H7 (cell line): ENCODE results near the gene CTDSP2. TPM values are rescaled to one million over a fixed set of nuclear protein-coding genes. Genes with fewer than 3 reads are reported as not detected.

ENCODE experiments used
- DNase-seq: peaks from one replicate; pipeline ENCODE4 v3.0.0; 2012
- H3K27me3 ChIP-seq: 2 replicates; pipeline ENCODE4 v1.6.0; 2011; ENCODE audit warnings: mild to moderate bottlenecking, low read length; ENCODE audit not compliant: control insufficient read depth, insufficient read depth
- H3K36me3 ChIP-seq: replicated peaks from 2 replicates; pipeline ENCODE4 v1.5.1; 2011; ENCODE audit warnings: low read length; ENCODE audit not compliant: control insufficient read depth, insufficient read depth
- H3K4me3 ChIP-seq: 2 replicates; pipeline ENCODE4 v1.5.1; 2011; ENCODE audit warnings: low read depth, mild to moderate bottlenecking, control low read depth, low read length, moderate library complexity; ENCODE audit not compliant: insufficient read depth
- total RNA-seq: library from RNA; depleted of rRNA; stranded (reverse); fragments of >200 nt; shearing (Covaris generic); gene quantifications from 2 replicates; pipeline ENCODE4 v1.2.3, GENCODE V29; 2014

The CTDSP2 gene
- total RNA-seq, 1 experiment from 2014 or later: 59.3 TPM

DNA sequence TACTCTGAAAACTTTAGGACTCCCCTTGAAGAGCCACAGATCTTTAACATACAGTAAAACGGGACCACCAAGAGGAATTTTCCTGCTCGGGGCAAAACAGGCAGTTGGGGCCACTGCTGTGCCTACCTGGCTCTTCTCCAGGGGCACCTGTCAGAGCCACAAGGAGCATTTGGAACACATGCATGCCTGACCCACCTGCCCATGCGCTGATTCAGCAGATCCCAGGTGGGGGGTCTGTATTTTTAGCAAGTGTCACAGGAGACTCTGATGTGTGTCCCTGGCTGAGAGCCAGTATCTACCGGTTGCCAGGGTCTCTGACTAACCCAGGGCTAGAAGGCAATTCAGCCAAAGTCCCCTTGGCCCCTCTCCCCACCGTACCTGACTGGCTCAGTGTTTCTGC lies 6.5 kb downstream of the CTDSP2 start:
- DNase-seq: no peak
- H3K27me3 ChIP-seq: no peaks in the 10 kb centered on the region
- H3K4me3 ChIP-seq: no peak overlapping the region
- H3K36me3 ChIP-seq: no peaks in the 10 kb centered on the region

DNA sequence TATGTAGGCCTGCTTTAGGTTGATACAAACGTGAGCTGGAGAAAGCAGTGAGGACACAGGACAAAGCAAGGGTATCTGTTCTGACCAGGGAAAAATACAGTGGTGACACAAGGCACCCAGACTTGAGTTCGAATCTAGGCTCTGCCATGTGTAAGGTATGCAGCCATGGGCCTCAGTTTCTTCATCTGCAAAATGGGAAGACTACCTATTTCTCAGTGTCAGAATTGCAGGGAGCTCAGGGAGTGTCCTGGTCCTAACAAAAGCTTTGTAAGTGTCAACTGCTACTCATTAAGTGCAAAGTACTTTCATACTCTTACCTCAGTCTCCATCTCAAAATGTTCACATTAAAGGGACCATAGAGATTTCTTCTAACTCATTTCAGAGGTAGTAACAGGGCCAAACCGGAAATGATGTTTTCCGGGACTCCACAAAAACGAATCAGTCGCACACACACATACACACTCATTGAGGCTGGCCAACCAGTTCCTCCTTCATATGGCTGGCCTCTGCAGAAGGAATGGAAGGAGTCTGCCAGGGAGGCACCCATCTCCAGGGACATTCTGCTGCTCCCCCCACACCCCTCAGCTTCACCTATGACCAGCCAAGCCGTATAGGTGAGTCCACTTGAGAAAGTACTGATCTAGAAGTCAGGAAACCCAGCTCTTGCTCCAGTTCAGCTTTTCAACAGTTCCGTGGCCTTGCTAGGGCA lies 7.8 kb downstream of the CTDSP2 start:
- H3K27me3 ChIP-seq: no peaks in the 10 kb centered on the region
- H3K4me3 ChIP-seq: no peak overlapping the region
- H3K36me3 ChIP-seq: no peaks in the 10 kb centered on the region
- DNase-seq: no peak

DNA sequence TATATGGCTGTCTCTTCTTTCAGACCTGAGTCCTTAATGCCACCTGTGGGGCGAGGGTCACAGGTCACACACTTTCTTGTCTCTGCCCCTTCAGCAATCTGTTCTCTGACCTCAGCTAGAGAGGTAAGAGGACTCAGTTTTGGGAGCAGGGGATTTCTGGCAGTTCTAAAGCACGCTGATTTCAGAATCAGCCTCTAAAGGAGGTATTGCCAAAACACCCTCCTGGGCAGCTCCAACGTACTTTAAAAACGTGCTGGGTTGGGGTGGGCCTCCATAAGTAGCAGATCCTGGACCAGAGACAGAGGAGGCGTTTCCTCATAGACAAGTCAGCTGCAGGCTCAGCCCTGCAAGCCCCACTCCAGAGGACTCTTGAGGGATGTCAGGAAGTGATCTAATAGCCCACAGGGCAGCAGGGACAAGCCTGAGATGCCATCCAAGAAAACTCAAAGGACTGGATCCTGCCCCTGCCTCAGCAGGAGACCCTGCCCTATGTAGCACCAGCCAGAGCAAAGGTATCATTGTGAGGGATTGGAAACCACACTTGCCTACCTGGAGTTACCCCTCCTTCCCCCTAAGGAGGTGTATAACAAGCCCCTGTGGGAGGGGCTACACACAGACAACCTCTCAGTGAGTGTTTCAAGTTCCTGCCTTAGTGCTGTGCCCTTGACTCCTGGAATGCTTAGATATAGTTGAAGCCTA lies 8.5 kb downstream of the CTDSP2 start:
- no peak overlapping the region for H3K4me3 ChIP-seq
- no peaks in the 10 kb centered on the region for H3K36me3 ChIP-seq
- no peak for DNase-seq
- no peaks in the 10 kb centered on the region for H3K27me3 ChIP-seq

GRCh38 chr12:57836442-57837375 lies 9.8 kb downstream of the CTDSP2 start:
- Histone ChIP-seq H3K27me3 (no peaks in the 10 kb centered on the region), H3K4me3 (no peak overlapping the region), H3K36me3 (no peaks in the 10 kb centered on the region)
- DNase-seq: peak; percentile 63

DNA sequence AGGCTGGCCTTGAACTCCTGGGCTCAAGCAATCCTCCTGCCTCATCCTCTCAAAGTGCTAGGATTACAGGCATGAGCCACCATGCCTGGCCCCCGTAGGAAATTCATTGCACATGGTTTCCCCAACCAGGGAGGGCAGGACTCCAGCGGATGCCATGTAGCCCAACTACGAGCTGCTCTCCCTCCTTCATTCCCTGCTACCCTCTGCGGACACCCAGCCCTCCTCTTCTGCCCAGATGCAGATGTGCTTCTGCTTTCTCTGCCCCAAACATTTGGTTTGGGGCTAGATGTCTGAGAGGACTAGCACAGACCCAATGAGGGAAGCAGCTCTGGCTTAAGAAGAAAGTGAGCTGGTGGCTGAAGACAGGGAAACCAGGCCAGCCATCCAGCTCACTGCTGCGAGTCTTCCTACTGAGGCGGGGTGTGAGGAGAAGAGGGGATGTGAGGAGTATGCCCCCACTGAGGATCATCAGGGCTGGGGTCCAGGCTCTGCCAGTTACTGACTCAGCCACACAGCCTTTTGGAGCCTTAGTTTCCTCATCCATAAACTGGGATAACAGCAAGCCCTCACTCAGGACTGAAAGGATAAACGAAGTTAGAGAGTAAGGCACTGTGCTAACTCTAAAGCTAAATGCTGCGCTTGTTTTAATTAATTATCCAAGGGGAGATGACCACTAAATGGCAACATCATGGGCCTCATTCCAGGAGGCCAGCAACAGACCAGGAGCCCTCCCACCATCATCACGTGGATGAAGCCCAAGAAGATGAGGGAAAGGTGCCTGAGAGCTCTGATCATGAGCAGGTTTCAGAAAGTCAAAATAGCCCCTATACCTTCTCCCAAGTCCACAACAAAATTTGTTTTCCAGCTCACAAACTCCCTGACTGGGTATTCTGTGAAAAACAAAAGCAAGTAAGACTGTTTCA lies 10.9 kb downstream of the CTDSP2 start:
- no peaks in the 10 kb centered on the region for H3K27me3 ChIP-seq
- H3K4me3 ChIP-seq: no peak overlapping the region
- DNase-seq: no peak
- H3K36me3 ChIP-seq: no peaks in the 10 kb centered on the region

GRCh38 chr12:57834086-57834876 lies 12.2 kb downstream of the CTDSP2 start:
- peaks cover 3% of the 10 kb centered on the region for H3K36me3 ChIP-seq
- H3K27me3 ChIP-seq: no peaks in the 10 kb centered on the region
- H3K4me3 ChIP-seq: no peak overlapping the region
- DNase-seq: no peak

- H3K4me3 ChIP-seq: no peak overlapping the region
- DNase-seq: no peak
- H3K27me3 ChIP-seq: no peaks in the 10 kb centered on the region
- peaks cover 8% of the 10 kb centered on the region for H3K36me3 ChIP-seq
These were observed 12.9 kb downstream of the CTDSP2 start for GRCh38 chr12:57833672-57834071.

DNA sequence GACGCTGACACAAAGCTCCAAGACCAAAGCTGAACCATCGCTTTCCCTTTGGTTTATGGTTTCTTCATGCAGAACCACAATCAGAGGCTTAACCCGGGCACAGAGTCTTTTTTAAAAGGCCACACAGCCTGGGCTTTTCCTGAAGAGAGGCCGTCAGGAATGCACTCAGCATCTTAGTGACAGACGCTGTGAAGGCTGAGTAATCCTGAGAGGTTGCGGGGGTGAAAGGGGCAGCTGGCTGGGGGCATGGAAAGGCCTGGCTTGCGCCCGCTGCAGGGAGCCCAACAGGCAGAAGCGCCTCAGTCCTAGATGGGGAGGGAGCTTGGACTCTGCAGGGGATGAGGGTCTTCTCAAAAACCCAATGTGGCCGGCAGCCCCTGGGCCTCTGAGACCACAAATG lies 13.6 kb downstream of the CTDSP2 start:
- H3K27me3 ChIP-seq: no peaks in the 10 kb centered on the region
- peaks cover 12% of the 10 kb centered on the region for H3K36me3 ChIP-seq
- DNase-seq: no peak
- no peak overlapping the region for H3K4me3 ChIP-seq

- no peak for DNase-seq
These were observed 16.1 kb downstream of the CTDSP2 start for GRCh38 chr12:57830393-57830792.

GRCh38 chr12:57829025-57829777 lies 17.3 kb downstream of the CTDSP2 start:
- no peaks in the 10 kb centered on the region for H3K27me3 ChIP-seq
- H3K36me3 ChIP-seq: peaks cover 46% of the 10 kb centered on the region
- no peak for DNase-seq
- no peak overlapping the region for H3K4me3 ChIP-seq

More at GRCh38 chr12:57830393-57830792, 16.1 kb downstream of the CTDSP2 start:
- H3K36me3 ChIP-seq: peaks cover 35% of the 10 kb centered on the region
- no peaks in the 10 kb centered on the region for H3K27me3 ChIP-seq
- no peak overlapping the region for H3K4me3 ChIP-seq

DNA sequence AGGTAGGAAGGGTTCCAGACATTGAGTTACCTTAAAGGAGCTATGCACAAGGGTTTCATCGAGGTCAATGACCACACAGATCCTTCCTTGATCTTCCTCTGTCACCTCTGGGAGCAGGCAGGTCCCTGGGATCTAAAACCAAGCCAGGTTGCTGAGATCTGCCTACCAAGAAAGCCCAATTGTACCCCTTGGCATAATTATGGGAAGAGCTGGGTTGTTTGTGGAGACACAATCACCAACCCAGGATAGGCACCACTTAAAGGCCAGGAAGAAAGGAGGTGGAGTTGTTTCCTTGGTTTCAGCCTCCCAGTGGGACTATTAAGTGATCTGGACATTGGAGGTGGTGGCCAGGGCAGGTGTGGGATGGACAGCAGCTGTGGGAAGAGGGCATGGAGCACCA lies 19.6 kb downstream of the CTDSP2 start:
- Histone ChIP-seq H3K36me3 (peaks cover 63% of the 10 kb centered on the region), H3K27me3 (no peaks in the 10 kb centered on the region), H3K4me3 (no peak overlapping the region)
- DNase-seq: no peak

GRCh38 chr12:57826400-57826799 lies 20.1 kb downstream of the CTDSP2 start:
- Histone ChIP-seq H3K4me3 (no peak overlapping the region), H3K27me3 (no peaks in the 10 kb centered on the region), H3K36me3 (peaks cover 63% of the 10 kb centered on the region)
- DNase-seq: no peak

DNA sequence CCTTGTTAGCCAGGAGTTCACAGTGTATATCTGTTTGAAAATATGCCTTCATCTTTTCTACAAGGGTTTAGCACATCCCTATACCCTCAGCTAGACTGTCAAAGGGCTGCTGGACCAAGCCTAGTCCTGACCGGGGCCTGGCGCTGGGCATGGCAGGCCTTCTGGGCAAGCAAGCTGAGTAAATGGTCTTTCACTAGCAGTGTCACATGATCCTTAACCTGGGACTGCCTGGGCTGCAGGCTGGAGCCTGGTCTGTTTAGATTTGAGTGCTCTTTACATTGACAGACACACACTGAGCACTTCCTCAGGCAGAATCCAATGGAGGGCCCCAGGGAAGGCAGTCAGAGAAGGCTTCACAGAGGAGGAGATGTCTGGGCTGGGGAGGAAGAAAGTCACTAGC lies 21.1 kb downstream of the CTDSP2 start:
- Histone ChIP-seq H3K27me3 (no peaks in the 10 kb centered on the region), H3K36me3 (peaks cover 63% of the 10 kb centered on the region), H3K4me3 (no peak overlapping the region)
- DNase-seq: no peak
